Measurements from ENCODE around the gene GOLGA8M. TPM values are rescaled to one million over a fixed set of nuclear protein-coding genes. Genes with fewer than 3 reads are reported as not detected.
"Not testable (repeated sequence)": the region's sequence is repeated elsewhere in the genome, so short reads cannot be mapped to it uniquely, and the experiment has no call there.

Gene GOLGA8M
- total and polyA plus RNA-seq, 2 of the 13 experiments (the other 11 are each of a cell fraction or from before 2014, with no cell fraction given): 0.66 TPM; not detected in 1

GRCh38 chr15:28726102-28726501, 13.9 kb upstream of the GOLGA8M start:
- in situ Hi-C loops (cut with HindIII; ENCODE audit: extremely low pct_ligation_motif_present, low pct_unique_long_range_greater_than_20kb) (no loop called here), intact Hi-C loops (cut with micrococcal nuclease; ENCODE audit: unreplicated experiment) (no loop called here)
- Histone ChIP-seq H3K4me2 (ENCODE audit: low read depth, low read length) (no peak overlapping the region), H3K79me2 (ENCODE audit: insufficient read depth, low read length) (no peaks in the 10 kb centered on the region), H2AFZ (ENCODE audit: low read length) (no peak overlapping the region), H3K9ac (ENCODE audit: insufficient read depth, low read depth, low read length) (no peak overlapping the region), H3K36me3 (replicated peaks in 1 of 2; ENCODE audit: control insufficient read depth in 1 of 2, insufficient read depth in 2 of 2, low read length in 2 of 2) (no peaks in the 10 kb centered on the region), H3K27ac (ENCODE audit: extremely low read length, insufficient read depth, low read length) (no peak overlapping the region), H3K4me3 (replicated peaks in 1 of 3; ENCODE audit: insufficient read depth in 1 of 3, low read depth in 2 of 3, low read length in 3 of 3) (no peak overlapping the region), H3K27me3 (ENCODE audit: control insufficient read depth in 1 of 2, insufficient read depth in 2 of 2, low read length in 2 of 2) (no peaks in the 10 kb centered on the region), H4K20me1 (ENCODE audit: insufficient read depth, low read length) (no peaks in the 10 kb centered on the region), H3K9me3 (ENCODE audit: low read length) (no peaks in the 10 kb centered on the region), H3K4me1 (ENCODE audit: insufficient read depth, low read length) (no peaks in the 10 kb centered on the region)
- FAIRE-seq: no peak
- ChIA-PET CTCF (ENCODE audit: low intra/inter-chr PET ratio, low total read pairs) (no interaction called here), POLR2A (no interaction called here)
- 85% methylated on average over 17 of the region's 17 CpGs for WGBS (ENCODE audit: low lambda C conversion rate)
- no TSS peak for BruUV-seq (replicated peaks)
- DNase-seq (ENCODE audit: low spot score): no peak
- TF ChIP-seq ZNF577 (CRISPR knock-in tag; IDR thresholded peaks at IDR 0.05; ENCODE audit: borderline replicate concordance, low read depth) (no peak), SPEN (CRISPR knock-in tag; IDR thresholded peaks at IDR 0.05; ENCODE audit: low read depth) (no peak), JUN (CRISPR knock-in tag; IDR thresholded peaks at IDR 0.05) (no peak), PCBP1 (IDR thresholded peaks at IDR 0.05; ENCODE audit: borderline replicate concordance, low read depth, low read length) (no peak), ZNF296 (CRISPR knock-in tag; conservative IDR thresholded peaks at IDR 0.05) (no peak), EEA1 (CRISPR knock-in tag; IDR thresholded peaks at IDR 0.05; ENCODE audit: borderline replicate concordance) (no peak), ZNF746 (CRISPR knock-in tag; IDR thresholded peaks at IDR 0.05) (no peak), ARNT2 (CRISPR knock-in tag; IDR thresholded peaks at IDR 0.05; ENCODE audit: low read depth) (no peak)
- ATAC-seq: no peak

- no peak for FAIRE-seq
- intact Hi-C loops (cut with micrococcal nuclease; ENCODE audit: unreplicated experiment): no loop called here
- no peak for DNase-seq (ENCODE audit: low spot score)
These were observed 13.3 kb upstream of the GOLGA8M start for GRCh38 chr15:28725556-28725955.

GRCh38 chr15:28723986-28724385, 11.8 kb upstream of the GOLGA8M start:
- POLR2A ChIA-PET; FAIRE-seq; CTCF ChIA-PET (ENCODE audit: low intra/inter-chr PET ratio, low total read pairs); H4K20me1 ChIP-seq (ENCODE audit: insufficient read depth, low read length); DNase-seq (ENCODE audit: low spot score); ATAC-seq; intact Hi-C loops (cut with micrococcal nuclease; ENCODE audit: unreplicated experiment); H3K4me3 ChIP-seq (replicated peaks in 1 of 3; ENCODE audit: insufficient read depth in 1 of 3, low read depth in 2 of 3, low read length in 3 of 3); BruUV-seq (replicated peaks); H3K9me3 ChIP-seq (ENCODE audit: low read length); H3K79me2 ChIP-seq (ENCODE audit: insufficient read depth, low read length); H3K4me1 ChIP-seq (ENCODE audit: insufficient read depth, low read length); H3K27me3 ChIP-seq (ENCODE audit: control insufficient read depth in 1 of 2, insufficient read depth in 2 of 2, low read length in 2 of 2); in situ Hi-C loops (cut with HindIII; ENCODE audit: extremely low pct_ligation_motif_present, low pct_unique_long_range_greater_than_20kb); H3K27ac ChIP-seq (ENCODE audit: extremely low read length, insufficient read depth, low read length); H3K9ac ChIP-seq (ENCODE audit: insufficient read depth, low read depth, low read length); H3K36me3 ChIP-seq (replicated peaks in 1 of 2; ENCODE audit: control insufficient read depth in 1 of 2, insufficient read depth in 2 of 2, low read length in 2 of 2); H2AFZ ChIP-seq (ENCODE audit: low read length); H3K4me2 ChIP-seq (ENCODE audit: low read depth, low read length): not testable (repeated sequence)
- no CpG with 5 or more reads among the region's 5 CpGs for WGBS (ENCODE audit: low lambda C conversion rate)

More at GRCh38 chr15:28725556-28725955, 13.3 kb upstream of the GOLGA8M start:
- no TSS peak for BruUV-seq (replicated peaks)
- no peaks in the 10 kb centered on the region for H4K20me1 ChIP-seq (ENCODE audit: insufficient read depth, low read length)
- H3K9ac ChIP-seq (ENCODE audit: insufficient read depth, low read depth, low read length): no peak overlapping the region
- POLR2A ChIA-PET: no interaction called here
- H3K27ac ChIP-seq (ENCODE audit: extremely low read length, insufficient read depth, low read length): no peak overlapping the region
- CTCF ChIA-PET (ENCODE audit: low intra/inter-chr PET ratio, low total read pairs): no interaction called here
- H2AFZ ChIP-seq (ENCODE audit: low read length): no peak overlapping the region
- no peaks in the 10 kb centered on the region for H3K79me2 ChIP-seq (ENCODE audit: insufficient read depth, low read length)
- ATAC-seq: no peak
- in situ Hi-C loops (cut with HindIII; ENCODE audit: extremely low pct_ligation_motif_present, low pct_unique_long_range_greater_than_20kb): no loop called here
- no peak overlapping the region for H3K4me2 ChIP-seq (ENCODE audit: low read depth, low read length)
- H3K36me3 ChIP-seq (replicated peaks in 1 of 2; ENCODE audit: control insufficient read depth in 1 of 2, insufficient read depth in 2 of 2, low read length in 2 of 2): no peaks in the 10 kb centered on the region
- no peak overlapping the region for H3K4me3 ChIP-seq (replicated peaks in 1 of 3; ENCODE audit: insufficient read depth in 1 of 3, low read depth in 2 of 3, low read length in 3 of 3)
- WGBS (ENCODE audit: low lambda C conversion rate): 92% methylated on average over 14 of the region's 14 CpGs
- no peaks in the 10 kb centered on the region for H3K9me3 ChIP-seq (ENCODE audit: low read length)
- no peaks in the 10 kb centered on the region for H3K27me3 ChIP-seq (ENCODE audit: control insufficient read depth in 1 of 2, insufficient read depth in 2 of 2, low read length in 2 of 2)
- TF ChIP-seq HBP1 (CRISPR knock-in tag; IDR thresholded peaks at IDR 0.05; ENCODE audit: low read depth) (no peak), ZNF776 (CRISPR knock-in tag; IDR thresholded peaks at IDR 0.05) (no peak), ZBTB1 (CRISPR knock-in tag; IDR thresholded peaks at IDR 0.05; ENCODE audit: borderline replicate concordance) (no peak)
- no peaks in the 10 kb centered on the region for H3K4me1 ChIP-seq (ENCODE audit: insufficient read depth, low read length)
